GM12878 (cell line): Measurements from ENCODE around the gene NNAT. TPM values are rescaled to one million over a fixed set of nuclear protein-coding genes. Genes with fewer than 3 reads are reported as not detected.

Experiments used
- ATAC-seq: fragments of 200-7000 bp; cut with Tn5 transposase; 3 replicates; pipeline ENCODE4 v1.9.1; 2020; ENCODE audit warnings: mild to moderate bottlenecking, moderate library complexity
- BruUV-seq: library from RNA; stranded (reverse); fragments of 400-500 nt; replicated peaks from 2 replicates; lab custom pipeline; 2021; lab: Mats Ljungman, UMichigan
- CTCF ChIA-PET: fragments of 300-600 bp; sonication (Branson Sonifier 250); formaldehyde crosslinking; extraction: SDS; loops from one replicate; lab custom pipeline; 2021; ENCODE audit warnings: inconsistent platforms; lab: Yijun Ruan, JAX
- POLR2A ChIA-PET: fragments of 350-600 bp; formaldehyde crosslinking; extraction: SDS; loops from one replicate; lab custom pipeline; 2021; ENCODE audit warnings: inconsistent platforms; lab: Charles Lee
- RAD21 ChIA-PET: fragments of 300-600 bp; sonication (Branson Sonifier 250); formaldehyde crosslinking; loops from one replicate; lab custom pipeline; 2023; ENCODE audit warnings: antibody characterized with exemption; ENCODE audit not compliant: unreplicated experiment; lab: Charles Lee
- SMC1A ChIA-PET: fragments of 300-600 bp; sonication (Branson Sonifier 250); formaldehyde crosslinking; loops from one replicate; lab custom pipeline; 2023; ENCODE audit not compliant: unreplicated experiment, uncharacterized antibody; lab: Charles Lee
- DNase-seq: peaks from one replicate; pipeline ENCODE4 v3.0.0-alpha.2; 2011; ENCODE audit warnings: low read depth, low spot score
- FAIRE-seq: peaks from 3 replicates; lab custom pipeline; 2011; peaks lifted over from hg19 to GRCh38; lab: Jason Lieb, UNC
- H2AFZ ChIP-seq: 2 replicates; pipeline ENCODE4 v1.6.0; 2011; ENCODE audit warnings: low read depth, low read length, control low read depth; ENCODE audit not compliant: control insufficient read depth
- H3K27ac ChIP-seq: 2 replicates; pipeline ENCODE4 v1.5.1; 2011; ENCODE audit warnings: control low read depth; ENCODE audit not compliant: control insufficient read depth, insufficient read depth
- H3K27me3 ChIP-seq, 2 experiments: replicated peaks in 1 of 2; 2 replicates each; pipeline versions ENCODE4 v1.6.0 to v1.6.1; 2011; ENCODE audit warnings: low read length in 1 of 2; ENCODE audit not compliant: control insufficient read depth in 2 of 2, insufficient read depth in 2 of 2
- H3K36me3 ChIP-seq, 2 experiments: 2 replicates each; pipeline ENCODE4 v1.5.1; 2011; ENCODE audit warnings: low read length in 1 of 2; ENCODE audit not compliant: control insufficient read depth in 2 of 2, insufficient read depth in 2 of 2
- H3K4me1 ChIP-seq: 2 replicates; pipeline ENCODE4 v1.6.1; 2011; ENCODE audit warnings: mild to moderate bottlenecking, low read length, moderate library complexity, mixed read lengths; ENCODE audit not compliant: control insufficient read depth, insufficient read depth
- H3K4me2 ChIP-seq: 2 replicates; pipeline ENCODE4 v1.6.0; 2011; ENCODE audit warnings: control low read depth; ENCODE audit not compliant: control insufficient read depth, insufficient read depth
- H3K4me3 ChIP-seq: fragments of 200-600 bp; sonication (generic); 2 replicates; pipeline ENCODE4 v1.5.1; 2016
- H3K79me2 ChIP-seq: 2 replicates; pipeline ENCODE4 v1.6.0; 2011; ENCODE audit warnings: low read length; ENCODE audit not compliant: control insufficient read depth, insufficient read depth
- H3K9ac ChIP-seq: 2 replicates; pipeline ENCODE4 v1.8.0; 2011; ENCODE audit warnings: low read length, control low read depth, mixed read lengths; ENCODE audit not compliant: control insufficient read depth, insufficient read depth
- H3K9me3 ChIP-seq: replicated peaks from 3 replicates; pipeline ENCODE4 v1.5.1; 2011; ENCODE audit warnings: mild to moderate bottlenecking, low read length; ENCODE audit not compliant: control insufficient read depth, insufficient read depth
- H4K20me1 ChIP-seq: 2 replicates; pipeline ENCODE4 v1.6.0; 2011; ENCODE audit not compliant: control insufficient read depth, insufficient read depth
- ASH2L ChIP-seq: fragments of 300-600, 200-600 bp; sonication (generic); IDR thresholded peaks from 2 replicates; pipeline ENCODE4 v1.6.1; 2017; ENCODE audit warnings: low read depth, mild to moderate bottlenecking, borderline replicate concordance
- CREB1 ChIP-seq: IDR thresholded peaks from 2 replicates; pipeline ENCODE4 v1.6.1; 2012; ENCODE audit warnings: low read depth, mild to moderate bottlenecking, inconsistent platforms
- FOXK2 ChIP-seq: fragments of 450-650 bp; IDR thresholded peaks from 2 replicates; pipeline ENCODE4 v1.6.1; 2017; ENCODE audit warnings: mild to moderate bottlenecking, moderate library complexity
- HCFC1 ChIP-seq: fragments of 150-350 bp; IDR thresholded peaks from 2 replicates; pipeline ENCODE4 v1.6.1; 2014; ENCODE audit warnings: low read length
- HDAC2 ChIP-seq: fragments of 200-600 bp; sonication (generic); IDR thresholded peaks from 2 replicates; pipeline ENCODE4 v1.6.1; 2017
- KDM1A ChIP-seq: fragments of 200-600 bp; sonication (generic); IDR thresholded peaks from 2 replicates; pipeline ENCODE4 v1.6.1; 2016; ENCODE audit warnings: borderline replicate concordance
- MXI1 ChIP-seq: fragments of 150-350 bp; IDR thresholded peaks from 2 replicates; pipeline ENCODE4 v1.6.1; 2011; ENCODE audit warnings: low read depth, mild to moderate bottlenecking, inconsistent platforms, low read length, improper control_type of control experiment
- MYC ChIP-seq: IDR thresholded peaks from 2 replicates; pipeline ENCODE4 v1.6.1; 2011; ENCODE audit warnings: mild to moderate bottlenecking, low read length, moderate library complexity, inconsistent platforms; ENCODE audit not compliant: insufficient read depth, insufficient replicate concordance, insufficient read length, severe bottlenecking
- NFXL1 ChIP-seq: fragments of 450-650 bp; IDR thresholded peaks from 2 replicates; pipeline ENCODE4 v1.6.1; 2017; ENCODE audit warnings: antibody characterized with exemption, mild to moderate bottlenecking, borderline replicate concordance
- NFYA ChIP-seq: IDR thresholded peaks from 2 replicates; pipeline ENCODE4 v1.6.1; 2011; ENCODE audit warnings: low read depth, mild to moderate bottlenecking, low read length, improper control_type of control experiment, borderline replicate concordance
- PML ChIP-seq: IDR thresholded peaks from 2 replicates; pipeline ENCODE4 v1.6.1; 2012; ENCODE audit warnings: low read length, inconsistent platforms
- RAD51 ChIP-seq: fragments of 450-650 bp; IDR thresholded peaks from 2 replicates; pipeline ENCODE4 v1.6.1; 2016; ENCODE audit warnings: moderate library complexity, mild to moderate bottlenecking, inconsistent platforms
- YY1 ChIP-seq: IDR thresholded peaks from 2 replicates; pipeline ENCODE4 v1.6.1; 2011; ENCODE audit warnings: low read depth, mild to moderate bottlenecking, low read length
- ZBED1 ChIP-seq: IDR thresholded peaks from 2 replicates; pipeline ENCODE4 v1.6.1; 2016; ENCODE audit warnings: borderline replicate concordance
- WGBS: methylation state at CpG from one replicate; pipeline ENCODE4 v1.1.6; 2016; ENCODE audit warnings: low lambda C conversion rate; ENCODE audit not compliant: insufficient replicate concordance, insufficient coverage; ENCODE audit errors: missing lambda C conversion rate; 5-methylcytosine and 5-hydroxymethylcytosine counted together
- in situ Hi-C: fragments of 300-500 bp; cut with MboI; formaldehyde crosslinking; loops from 9 replicates; pipeline ENCODE4 v1.14.3; 2018; ENCODE audit warnings: mixed read lengths
- intact Hi-C: fragments of 100-400 bp; cut with micrococcal nuclease; formaldehyde crosslinking; loops from one replicate; pipeline ENCODE4 v1.14.2; 2022; ENCODE audit not compliant: unreplicated experiment
- polyA plus RNA-seq, 11 experiments: library from polyadenylated mRNA; depleted of rRNA in 4 of 11; unstranded in 6 of 11; stranded (reverse) in 5 of 11; fragments of >200 nt; fragmentation: Nextera tagmentation in 4 of 11; fragmentation: Illumina TruSeq in 1 of 11; extraction: Ambion mirVana in 4 of 11; extraction: Trizol in 1 of 11; gene quantifications; 1 replicate in 1 of 11; 2 replicates in 10 of 11; pipeline versions ENCODE4 v1.2.1 to v1.2.3, GENCODE V29; 2011 to 2016; ENCODE audit warnings: inconsistent platforms in 2 of 11, missing spikeins in 2 of 11, low read depth in 1 of 11
- total RNA-seq, 4 experiments: library from RNA; depleted of rRNA in 3 of 4; stranded (reverse); fragments of >200 nt in 3 of 4; fragmentation: Illumina TruSeq in 1 of 4; extraction: Trizol in 1 of 4; gene quantifications; 2 replicates each; pipeline versions ENCODE4 v1.2.1 to v1.2.3, GENCODE V29; 2013 to 2021
- TF ChIP-seq, protein P1 (sequence below): IDR thresholded peaks from 2 replicates; pipeline ENCODE4 v1.6.1; 2012; ENCODE audit warnings: low read depth, low read length, improper control_type of control experiment
- TF ChIP-seq, protein P2 (sequence below): IDR thresholded peaks from 2 replicates; pipeline ENCODE4 v1.6.1; 2011; ENCODE audit warnings: borderline replicate concordance, low read depth, mild to moderate bottlenecking, moderate library complexity, low read length; ENCODE audit not compliant: insufficient read depth, poor library complexity, severe bottlenecking
- TF ChIP-seq, protein P3 (sequence below): fragments of 450-650 bp; IDR thresholded peaks from 2 replicates; pipeline ENCODE4 v1.6.1; 2017; ENCODE audit warnings: mild to moderate bottlenecking, moderate library complexity

Gene NNAT
- total and polyA plus RNA-seq, 10 of the 15 experiments (the other 5 are each of a cell fraction or from before 2014, with no cell fraction given): 0.22 to 0.99 (median 0.42) TPM; not detected in 7

DNA sequence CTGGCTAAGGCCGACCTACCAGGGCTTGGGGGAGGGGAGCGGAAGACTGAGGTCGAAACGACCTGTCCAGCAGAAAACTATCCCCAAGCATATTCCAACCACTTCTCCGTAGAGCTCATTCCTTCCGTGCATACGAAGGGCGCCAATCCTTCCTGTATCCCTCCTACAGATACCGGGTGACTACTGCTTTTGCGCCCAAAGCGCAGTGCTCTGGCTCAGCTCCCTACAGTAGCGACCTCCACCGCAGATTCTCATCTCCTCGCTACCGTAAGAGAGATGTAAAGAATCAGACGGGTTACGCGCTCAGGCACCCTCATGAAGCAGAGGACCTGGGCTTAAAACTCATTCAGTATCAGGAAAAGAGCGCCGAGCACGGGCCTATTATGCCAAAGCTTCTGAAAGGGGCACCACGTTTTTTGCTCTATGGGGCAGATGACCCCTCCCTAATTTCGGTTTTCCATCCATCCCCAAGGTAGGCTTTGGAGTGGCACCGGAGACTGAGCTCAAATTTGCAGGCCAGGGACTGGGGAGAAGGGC, 563 bp upstream of the NNAT start (continued):
- no peak for TF ChIP-seq RAD51
- TF ChIP-seq, protein P1, sequence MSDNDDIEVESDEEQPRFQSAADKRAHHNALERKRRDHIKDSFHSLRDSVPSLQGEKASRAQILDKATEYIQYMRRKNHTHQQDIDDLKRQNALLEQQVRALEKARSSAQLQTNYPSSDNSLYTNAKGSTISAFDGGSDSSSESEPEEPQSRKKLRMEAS: no peak

DNA sequence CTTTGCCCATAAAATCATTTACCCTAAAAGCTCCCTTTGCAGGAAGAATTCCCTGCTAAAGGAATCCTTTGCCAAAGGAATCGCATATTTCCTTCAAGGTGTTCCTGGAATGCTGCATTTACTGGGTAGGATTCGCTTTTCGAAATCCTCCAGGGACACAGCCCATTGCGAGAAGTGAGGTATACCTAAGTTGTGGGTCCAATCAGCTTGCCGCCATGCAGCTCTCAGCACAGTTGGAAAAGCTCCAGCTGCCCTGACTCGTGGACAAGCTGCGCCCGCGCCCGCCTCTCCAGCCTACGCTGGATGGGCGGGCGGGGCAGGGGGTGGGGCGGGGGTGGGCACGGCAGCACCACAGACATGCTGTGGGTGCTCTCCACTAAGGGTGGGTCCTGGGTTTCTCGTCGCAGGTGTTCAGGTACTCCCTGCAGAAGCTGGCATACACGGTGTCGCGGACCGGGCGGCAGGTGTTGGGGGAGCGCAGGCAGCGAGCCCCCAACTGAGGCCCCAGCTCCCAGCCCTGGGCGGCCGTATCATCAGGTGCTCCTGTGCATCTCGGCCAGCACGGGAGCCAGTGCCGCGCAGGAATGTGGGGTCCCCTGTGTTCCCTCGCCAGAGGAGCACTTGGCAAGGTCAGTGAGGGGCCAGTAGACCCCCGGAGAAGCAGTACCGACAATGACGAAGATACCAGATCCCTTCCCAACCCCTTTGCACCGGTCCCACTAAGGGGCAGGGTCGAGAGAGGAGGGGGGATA, 1.4 kb downstream of the NNAT start:
- ChIA-PET SMC1A (interaction anchor here (0.5 kb wide), 1 partner anchor 1756 kb away, joined by 4 read pairs; no protein-coding TSS in a partner anchor), CTCF (no interaction called here), RAD21 (no interaction called here), POLR2A (interaction anchor here (0.6 to 0.7 kb wide), 2 partner anchors 40 to 272 kb away, joined by 3 to 4 read pairs; no protein-coding TSS in a partner anchor)
- intact Hi-C loops: no loop called here
- Histone ChIP-seq H3K4me3 (no peak overlapping the region), H3K9me3 (no peaks in the 10 kb centered on the region), H3K4me2 (no peak overlapping the region), H3K79me2 (peaks cover 40% of the 10 kb centered on the region), H4K20me1 (peaks cover 7% of the 10 kb centered on the region), H3K36me3 (peaks cover 0 to 8% of the 10 kb centered on the region in 2 experiments; a peak in 3 of 4 replicates), H3K4me1 (peaks cover 14% of the 10 kb centered on the region), H3K27ac (no peak overlapping the region), H2AFZ (no peak overlapping the region), H3K9ac (no peak overlapping the region), H3K27me3 (no peaks in the 10 kb centered on the region)
- no peak for DNase-seq
- ATAC-seq: no peak
- in situ Hi-C loops: no loop called here
- 98% methylated on average over 27 of the region's 36 CpGs for WGBS
- FAIRE-seq: no peak
- BruUV-seq: no TSS peak
- TF ChIP-seq FOXK2 (no peak), ASH2L (no peak), NFXL1 (no peak), HDAC2 (no peak), HCFC1 (no peak), NFYA (no peak), PML (no peak), ZBED1 (no peak), MYC (no peak), KDM1A (no peak), MXI1 (no peak), YY1 (no peak), CREB1 (no peak)
- TF ChIP-seq, protein P2, sequence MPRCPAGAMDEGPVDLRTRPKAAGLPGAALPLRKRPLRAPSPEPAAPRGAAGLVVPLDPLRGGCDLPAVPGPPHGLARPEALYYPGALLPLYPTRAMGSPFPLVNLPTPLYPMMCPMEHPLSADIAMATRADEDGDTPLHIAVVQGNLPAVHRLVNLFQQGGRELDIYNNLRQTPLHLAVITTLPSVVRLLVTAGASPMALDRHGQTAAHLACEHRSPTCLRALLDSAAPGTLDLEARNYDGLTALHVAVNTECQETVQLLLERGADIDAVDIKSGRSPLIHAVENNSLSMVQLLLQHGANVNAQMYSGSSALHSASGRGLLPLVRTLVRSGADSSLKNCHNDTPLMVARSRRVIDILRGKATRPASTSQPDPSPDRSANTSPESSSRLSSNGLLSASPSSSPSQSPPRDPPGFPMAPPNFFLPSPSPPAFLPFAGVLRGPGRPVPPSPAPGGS: no peak
- TF ChIP-seq, protein P3, sequence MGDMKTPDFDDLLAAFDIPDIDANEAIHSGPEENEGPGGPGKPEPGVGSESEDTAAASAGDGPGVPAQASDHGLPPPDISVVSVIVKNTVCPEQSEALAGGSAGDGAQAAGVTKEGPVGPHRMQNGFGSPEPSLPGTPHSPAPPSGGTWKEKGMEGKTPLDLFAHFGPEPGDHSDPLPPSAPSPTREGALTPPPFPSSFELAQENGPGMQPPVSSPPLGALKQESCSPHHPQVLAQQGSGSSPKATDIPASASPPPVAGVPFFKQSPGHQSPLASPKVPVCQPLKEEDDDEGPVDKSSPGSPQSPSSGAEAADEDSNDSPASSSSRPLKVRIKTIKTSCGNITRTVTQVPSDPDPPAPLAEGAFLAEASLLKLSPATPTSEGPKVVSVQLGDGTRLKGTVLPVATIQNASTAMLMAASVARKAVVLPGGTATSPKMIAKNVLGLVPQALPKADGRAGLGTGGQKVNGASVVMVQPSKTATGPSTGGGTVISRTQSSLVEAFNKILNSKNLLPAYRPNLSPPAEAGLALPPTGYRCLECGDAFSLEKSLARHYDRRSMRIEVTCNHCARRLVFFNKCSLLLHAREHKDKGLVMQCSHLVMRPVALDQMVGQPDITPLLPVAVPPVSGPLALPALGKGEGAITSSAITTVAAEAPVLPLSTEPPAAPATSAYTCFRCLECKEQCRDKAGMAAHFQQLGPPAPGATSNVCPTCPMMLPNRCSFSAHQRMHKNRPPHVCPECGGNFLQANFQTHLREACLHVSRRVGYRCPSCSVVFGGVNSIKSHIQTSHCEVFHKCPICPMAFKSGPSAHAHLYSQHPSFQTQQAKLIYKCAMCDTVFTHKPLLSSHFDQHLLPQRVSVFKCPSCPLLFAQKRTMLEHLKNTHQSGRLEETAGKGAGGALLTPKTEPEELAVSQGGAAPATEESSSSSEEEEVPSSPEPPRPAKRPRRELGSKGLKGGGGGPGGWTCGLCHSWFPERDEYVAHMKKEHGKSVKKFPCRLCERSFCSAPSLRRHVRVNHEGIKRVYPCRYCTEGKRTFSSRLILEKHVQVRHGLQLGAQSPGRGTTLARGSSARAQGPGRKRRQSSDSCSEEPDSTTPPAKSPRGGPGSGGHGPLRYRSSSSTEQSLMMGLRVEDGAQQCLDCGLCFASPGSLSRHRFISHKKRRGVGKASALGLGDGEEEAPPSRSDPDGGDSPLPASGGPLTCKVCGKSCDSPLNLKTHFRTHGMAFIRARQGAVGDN: no peak
